GM19025 (cell line): ENCODE data around the gene FBXO24.

Source experiments
- ATAC-seq: cut with Tn5 transposase; IDR thresholded peaks from one replicate; pipeline ENCODE4 v1.9.1; 2021; ENCODE audit warnings: mild to moderate bottlenecking, low read depth, moderate library complexity; ENCODE audit not compliant: unreplicated experiment

FBXO24 gene

DNA sequence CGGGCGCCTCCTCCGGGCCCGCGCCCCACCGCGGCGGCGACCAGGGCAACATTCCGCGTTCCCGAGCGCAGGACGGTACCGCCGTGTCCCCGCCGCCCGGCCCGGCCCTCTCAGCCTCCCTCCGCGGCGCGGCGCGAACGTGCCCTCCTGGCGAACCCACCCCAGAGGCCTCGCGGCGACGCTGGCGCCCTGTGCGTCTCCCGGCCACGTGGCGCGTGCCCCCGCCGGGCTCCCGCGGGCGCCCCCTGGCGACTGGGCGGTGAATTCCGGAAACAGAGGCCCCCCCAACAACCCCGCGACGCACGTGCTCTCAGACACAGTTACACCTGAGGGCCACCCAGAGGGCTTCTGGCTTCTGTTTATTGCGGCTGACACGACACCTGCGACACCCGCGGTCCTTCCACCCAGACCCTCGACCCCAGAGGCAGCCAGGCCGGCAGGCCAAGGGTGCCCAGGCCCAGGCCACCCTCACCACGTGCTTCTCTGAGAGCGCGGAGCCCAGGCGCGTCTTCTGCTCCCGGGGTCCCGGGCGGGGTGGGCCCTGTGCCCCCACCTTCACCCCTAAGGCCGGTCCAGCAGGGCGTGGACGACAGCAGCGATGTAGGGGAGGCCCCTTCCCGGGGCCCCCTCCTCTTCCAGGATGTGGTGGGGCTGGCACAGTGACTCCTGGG, 12.3 kb upstream of the FBXO24 start, which contains the start of gene SAP25:
SAP25 (minus strand) TSS at position 210 of the 671 bp plus-strand sequence; CDS start at position 52, 158 bp downstream.
- no peak for ATAC-seq

GRCh38 chr7:100574362-100575205, 11.5 kb upstream of the FBXO24 start:
- no peak for ATAC-seq

GRCh38 chr7:100575206-100575631, 10.9 kb upstream of the FBXO24 start:
- no peak for ATAC-seq

- ATAC-seq, result no peak
These were observed 10.3 kb upstream of the FBXO24 start for GRCh38 chr7:100575746-100576383.

DNA sequence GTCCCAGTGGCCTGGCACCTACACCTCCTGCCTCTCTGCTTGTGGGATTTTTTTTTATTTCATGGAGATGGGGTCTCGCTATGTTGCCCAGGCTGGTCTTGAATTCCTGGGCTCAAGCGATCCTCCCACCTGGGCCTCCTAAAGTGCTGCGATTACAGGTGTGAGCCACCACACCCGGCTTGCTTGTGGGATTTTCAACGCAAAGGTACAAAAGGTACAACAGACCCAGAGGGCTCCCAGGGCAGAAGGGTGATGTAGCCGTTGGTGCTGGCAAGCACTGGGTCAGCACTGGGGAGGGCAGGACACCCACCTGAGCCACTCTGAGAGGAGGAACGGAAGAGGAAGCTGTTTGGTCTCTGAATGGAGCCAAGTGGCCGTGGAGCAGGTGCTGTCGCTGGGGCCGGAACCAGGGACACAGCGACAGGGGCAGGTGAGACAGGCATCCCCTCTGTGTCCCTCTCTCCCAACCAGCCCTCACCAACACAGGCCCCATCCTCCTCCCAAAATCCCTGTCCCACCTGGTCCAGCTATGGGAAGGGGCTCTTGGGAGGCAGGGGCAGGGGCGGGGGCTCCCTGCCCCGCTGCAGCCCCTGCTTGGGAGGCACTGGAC, 9.6 kb upstream of the FBXO24 start:
- ATAC-seq, result no peak

DNA sequence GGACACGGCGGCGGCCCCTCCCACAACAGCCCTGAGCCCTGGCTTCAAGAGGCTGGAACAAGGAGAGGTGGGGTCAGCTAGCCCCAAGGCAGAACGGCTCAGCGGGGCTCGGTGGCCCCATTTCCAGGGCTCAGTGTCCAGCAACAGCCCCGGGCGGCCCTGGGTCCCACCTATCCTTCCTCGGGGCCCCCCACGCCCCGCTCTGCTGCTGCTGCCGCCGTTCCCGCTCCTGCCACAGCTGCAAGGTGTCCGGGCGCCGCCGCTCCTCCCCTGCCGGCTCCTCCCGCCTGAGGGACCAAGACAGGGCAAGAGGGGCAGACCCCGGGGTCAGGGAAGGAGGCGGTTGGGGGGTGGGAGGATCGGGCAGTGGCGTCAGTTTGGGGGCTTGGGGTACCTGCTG, 9.0 kb upstream of the FBXO24 start:
- no peak for ATAC-seq

GRCh38 chr7:100577507-100577906, 8.6 kb upstream of the FBXO24 start:
- ATAC-seq, result no peak

GRCh38 chr7:100578246-100579183, 7.6 kb upstream of the FBXO24 start:
- ATAC-seq, result no peak

DNA sequence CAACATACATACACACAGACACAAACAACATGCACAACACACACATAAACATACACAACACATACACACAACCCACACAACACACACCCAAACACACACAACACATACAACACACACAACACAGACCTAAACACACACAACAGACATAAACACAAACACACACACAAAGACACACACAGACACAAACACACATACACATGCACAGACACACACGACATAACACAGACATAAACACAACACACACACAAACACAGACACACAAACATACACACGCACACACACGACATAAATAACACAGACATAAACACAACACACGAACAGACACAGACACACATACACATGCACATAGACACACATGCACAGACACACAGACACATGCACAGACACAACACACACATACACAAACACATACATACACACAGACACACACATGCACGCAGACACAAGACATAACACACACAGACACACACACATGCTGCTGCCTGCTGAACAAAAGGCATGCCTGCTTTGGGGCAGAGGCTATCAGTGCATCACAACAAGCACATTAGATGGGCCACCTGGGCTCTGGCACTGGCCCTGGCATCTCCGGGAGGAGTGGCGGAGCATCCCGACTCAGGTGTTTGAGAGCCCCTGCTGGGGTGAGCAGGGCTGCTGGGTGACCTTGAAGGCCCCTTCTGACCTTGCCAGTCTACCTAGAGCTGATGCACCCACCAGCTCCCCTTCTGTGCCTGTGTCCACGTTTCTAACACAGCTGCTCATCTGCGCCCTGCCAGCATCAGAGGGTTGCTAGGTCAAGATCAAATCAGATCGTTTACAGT, 5.5 kb upstream of the FBXO24 start:
- ATAC-seq, result no peak

- ATAC-seq, result no peak
These were observed 4.0 kb upstream of the FBXO24 start for GRCh38 chr7:100582041-100582579.

GRCh38 chr7:100582650-100583049, 3.5 kb upstream of the FBXO24 start:
- no peak for ATAC-seq

DNA sequence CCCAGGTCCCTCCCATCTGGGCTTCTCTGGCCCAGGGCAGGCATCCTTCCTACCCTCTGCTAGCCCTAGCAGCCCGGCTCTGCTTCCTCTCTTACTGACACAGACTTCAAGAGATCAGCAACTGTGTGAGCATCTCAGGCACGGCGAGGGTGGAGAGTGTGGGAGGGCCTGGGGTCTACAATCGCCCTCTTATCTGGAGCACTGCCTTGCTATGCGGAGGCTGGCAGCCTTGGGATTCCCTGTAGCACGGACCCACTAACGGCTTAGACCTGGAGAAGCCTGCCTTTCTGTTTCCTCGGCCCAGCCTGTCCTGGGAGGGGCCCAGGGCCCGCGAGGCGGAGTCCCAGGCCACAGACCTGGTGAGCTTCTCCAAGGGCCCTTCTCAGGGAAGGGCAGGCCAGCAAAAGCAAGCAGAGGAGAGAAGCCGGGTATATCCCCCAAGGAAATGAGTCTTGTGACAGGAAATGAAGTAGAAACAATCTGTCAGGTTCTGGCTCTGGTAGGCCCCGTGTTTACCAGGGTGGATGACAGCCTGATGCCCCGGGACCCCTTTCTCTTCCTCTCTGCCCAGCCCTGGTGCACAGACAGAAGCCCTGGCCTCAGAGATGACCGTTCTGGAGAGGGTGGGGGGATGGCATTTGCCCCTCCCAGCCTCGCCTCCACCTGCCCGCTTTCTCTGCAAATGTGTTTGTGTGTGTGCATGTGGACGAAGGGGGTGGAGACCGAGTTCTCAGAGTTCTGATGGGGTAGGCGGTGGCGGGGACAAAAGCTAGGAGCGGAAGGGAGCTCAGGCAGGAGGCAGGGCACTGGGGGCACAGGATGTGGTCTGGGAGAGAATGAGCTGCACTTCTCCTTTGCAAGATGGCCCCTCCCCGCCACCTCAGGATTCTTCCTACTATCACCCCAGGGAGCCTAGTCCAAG, 2.7 kb upstream of the FBXO24 start:
- no peak for ATAC-seq

- no peak for ATAC-seq
These were observed 2.0 kb upstream of the FBXO24 start for GRCh38 chr7:100584054-100584682.

DNA sequence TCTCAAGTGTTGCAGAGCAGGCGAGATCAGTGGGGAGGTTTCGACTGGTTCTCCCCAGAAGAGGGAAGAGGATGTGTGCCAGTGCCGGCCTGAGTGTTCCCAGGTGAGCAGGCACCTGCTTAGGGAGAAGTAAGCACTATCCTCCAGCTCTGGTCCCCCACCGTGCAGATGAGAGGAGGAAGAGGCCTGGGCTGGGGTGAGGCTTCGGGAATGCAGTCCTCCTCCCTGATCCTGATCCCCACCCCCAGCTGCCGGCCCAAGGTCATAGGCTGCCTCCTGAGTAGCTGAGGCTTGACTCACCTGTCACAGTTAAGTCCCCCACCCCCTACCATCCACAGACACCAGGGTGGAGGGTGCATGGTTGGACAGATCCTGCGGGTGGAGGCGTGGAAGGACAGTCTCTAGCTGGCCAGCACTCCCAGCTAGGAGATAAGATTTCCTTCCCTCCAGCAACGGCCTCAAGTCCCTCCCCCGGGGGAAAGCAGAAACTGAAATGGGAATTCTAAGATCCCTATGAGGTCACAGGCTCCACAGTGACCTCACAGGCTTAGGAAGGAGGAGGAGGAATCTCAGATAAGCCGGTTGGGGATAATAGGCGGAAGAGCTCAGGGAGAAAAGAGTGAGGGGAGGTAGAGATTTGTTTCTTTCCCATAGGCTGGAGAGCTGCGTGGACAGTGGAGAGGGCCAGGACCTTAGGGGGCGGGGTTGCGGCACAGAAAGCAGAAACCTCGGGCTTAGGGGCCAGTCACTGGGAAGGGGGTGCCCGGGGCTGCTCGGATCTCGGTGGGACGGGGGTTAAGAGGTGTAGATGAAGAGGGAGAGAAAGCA, 1.2 kb upstream of the FBXO24 start:
- no peak for ATAC-seq

DNA sequence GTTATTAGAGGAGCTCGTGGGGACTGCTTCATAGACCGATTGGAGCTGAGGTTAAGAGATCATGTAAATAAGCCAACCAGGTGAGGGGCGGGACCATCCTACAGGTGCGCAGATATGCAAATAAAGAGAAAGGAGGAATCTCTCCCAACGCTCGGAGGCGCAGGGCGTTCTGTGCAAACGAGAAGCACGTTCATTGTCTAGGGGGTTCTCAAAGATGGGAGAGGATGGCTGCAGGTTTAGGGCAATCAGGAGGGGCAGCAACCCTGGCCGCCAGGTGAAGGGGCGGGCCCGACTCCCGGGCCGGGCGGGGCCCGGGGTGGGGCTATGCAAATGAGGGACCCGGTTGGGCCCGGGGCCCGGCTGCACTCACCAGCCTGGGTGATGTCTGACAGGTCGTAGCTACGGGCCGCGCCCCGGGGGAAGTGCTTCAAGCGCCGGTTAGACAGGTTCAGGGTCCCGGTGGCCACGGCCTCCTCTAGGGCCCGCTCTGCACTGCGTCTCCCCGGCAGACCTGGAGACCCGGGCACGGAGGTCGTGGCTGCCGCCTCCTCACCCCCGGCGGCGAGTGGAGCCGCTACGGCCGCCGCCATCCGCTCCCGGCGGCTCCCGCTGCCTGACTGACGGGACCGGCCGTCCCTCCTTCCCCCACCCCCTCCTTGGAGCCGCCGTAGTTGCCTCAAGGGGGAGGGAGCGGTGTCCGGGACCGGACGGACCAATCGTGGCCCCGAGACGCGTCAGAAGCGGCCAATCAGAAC, 440 bp upstream of the FBXO24 start, which contains the start of gene LRCH4:
LRCH4 (minus strand) TSS at position 619 of the 755 bp plus-strand sequence; CDS start at position 590, 29 bp downstream.
- ATAC-seq, result peak; percentile 23
